ENCODE data around the gene ZNF148.

DNA sequence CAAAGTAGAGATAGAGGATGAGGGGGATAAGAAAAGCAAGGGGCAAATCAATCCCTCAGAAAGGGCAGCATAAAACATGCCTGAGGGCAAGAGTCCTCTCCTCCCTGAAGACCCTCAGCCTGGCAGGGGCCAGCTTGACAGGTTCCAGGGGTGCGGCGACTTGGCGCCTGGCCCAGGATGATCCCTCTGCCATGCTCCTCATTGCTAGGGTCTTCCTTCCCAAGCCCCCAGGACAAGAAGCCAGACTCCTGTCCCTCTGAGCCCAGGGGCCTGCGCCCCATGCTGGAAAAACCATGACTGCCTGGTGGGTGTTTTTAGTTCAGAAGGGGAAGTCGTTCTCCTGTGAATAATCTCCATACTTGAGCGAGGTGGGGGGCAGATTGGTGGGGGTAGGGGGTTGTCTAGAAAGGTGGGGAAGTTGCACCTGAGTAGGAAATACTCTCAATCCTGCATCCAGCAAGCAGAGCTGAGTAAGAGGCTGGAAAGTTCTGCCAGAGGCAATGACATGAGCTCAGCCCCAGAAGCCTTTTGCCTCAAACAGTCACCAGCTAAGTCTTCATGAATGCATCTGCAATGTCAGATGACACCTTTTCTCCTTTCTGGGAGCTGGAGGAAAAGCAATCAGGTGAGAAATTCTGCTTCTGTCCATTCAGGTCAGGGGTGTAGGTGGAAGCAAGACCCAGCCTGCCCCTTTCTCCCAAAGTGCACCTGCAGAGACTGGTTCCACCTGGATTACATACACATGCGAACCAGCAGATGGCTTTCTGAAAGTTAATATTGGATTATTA lies 180.9 kb downstream of the ZNF148 start:
- no peak for TF ChIP-seq CTCF (IDR thresholded peaks at IDR 0.05; ENCODE audit: low read depth, low read length, poor library complexity, severe bottlenecking)
- TF ChIP-seq EZH2phosphoT487 (IDR thresholded peaks at IDR 0.05; ENCODE audit: borderline replicate concordance, low read length), result no peak

All from DOHH2 (cell line).